Gastroesophageal sphincter (tissue), 4 donors: ENCODE data around the gene TNFRSF1A. TPM values are rescaled to one million over a fixed set of nuclear protein-coding genes. Genes with fewer than 3 reads are reported as not detected.
A peak's percentile ranks its signal among the peaks of the same experiment; 100 is the strongest.

Source experiments
- ATAC-seq: fragments of 150-250 bp; one replicate; pipeline ENCODE4 v1.9.1; 2016; ENCODE audit warnings: mild to moderate bottlenecking, moderate library complexity
- H3K27ac ChIP-seq, 4 donors: fragments of 200-600 bp; sonication (generic) in 3 of 4; 1 replicate in 3 of 4; 2 replicates in 1 of 4; pipeline ENCODE4 v1.5.1; 2016 to 2019
- H3K27me3 ChIP-seq: fragments of 200-600 bp; sonication (generic); one replicate; pipeline ENCODE4 v1.5.1; 2019
- H3K36me3 ChIP-seq, 2 donors: fragments of 200-600 bp; sonication (generic); one replicate each; pipeline ENCODE4 v1.5.1; 2019; ENCODE audit warnings: control low read depth in 1 of 2
- H3K4me1 ChIP-seq, 3 donors: fragments of 200-600 bp; sonication (generic); 1 replicate in 2 of 3; 2 replicates in 1 of 3; pipeline ENCODE4 v1.5.1; 2016 to 2019; ENCODE audit warnings: control low read depth in 2 of 3
- H3K4me3 ChIP-seq, 2 donors: fragments of 200-600 bp; sonication (generic); one replicate each; pipeline ENCODE4 v1.5.1; 2019; ENCODE audit warnings: mild to moderate bottlenecking in 1 of 2, moderate library complexity in 1 of 2
- H3K9me3 ChIP-seq, 3 donors: fragments of 200-600 bp; sonication (generic); one replicate each; pipeline ENCODE4 v1.5.1; 2017 to 2019; ENCODE audit warnings: control low read depth in 2 of 3
- CTCF ChIP-seq, 4 experiments: fragments of 200-600 bp in 2 of 4; fragments of 450-650 bp in 2 of 4; sonication (generic) in 1 of 4; IDR thresholded peaks; one replicate each; pipeline ENCODE4 v1.5.1; 2017 to 2019; ENCODE audit warnings: antibody characterized with exemption in 4 of 4, mild to moderate bottlenecking in 2 of 4, moderate library complexity in 2 of 4
- EP300 ChIP-seq: sonication (generic); formaldehyde crosslinking; IDR thresholded peaks from one replicate; pipeline ENCODE4 v1.6.1; 2017; ENCODE audit warnings: antibody characterized with exemption, mild to moderate bottlenecking
- POLR2A ChIP-seq, 2 donors: fragments of 450-650 bp; IDR thresholded peaks; one replicate each; pipeline ENCODE4 v1.6.1; 2017; ENCODE audit warnings: antibody characterized with exemption in 2 of 2, mild to moderate bottlenecking in 2 of 2, moderate library complexity in 1 of 2
- POLR2AphosphoS5 ChIP-seq: sonication (generic); formaldehyde crosslinking; IDR thresholded peaks from one replicate; pipeline ENCODE4 v1.6.1; 2017; ENCODE audit warnings: antibody characterized with exemption
- WGBS, 2 donors: methylation state at CpG; one replicate each; pipeline ENCODE4 v1.1.5; 2018; ENCODE audit warnings: low coverage in 1 of 2; 5-methylcytosine and 5-hydroxymethylcytosine counted together
- total RNA-seq, 4 donors: library from RNA; depleted of rRNA; stranded (reverse); fragments of >200 nt; gene quantifications; one replicate each; pipeline ENCODE4 v1.1.0, GENCODE V29; 2016

TNFRSF1A gene
- 100 to 1,000 TPM; 150 to 356 (median 227) TPM for total RNA-seq

GRCh38 chr12:6341417-6342139, at the start of gene TNFRSF1A:
TSS of gene TNFRSF1A (minus strand) at chr12:6342076. CDS start at chr12:6341814, 262 bp downstream.
- Histone ChIP-seq H3K9me3 (no peaks in the 10 kb centered on the region), H3K4me3 (peak within 1 kb of the TSS; percentile 80 to 93), H3K4me1 (peaks cover 7 to 81% (median 42%) of the 10 kb centered on the region in 3 donors), H3K27me3 (no peaks in the 10 kb centered on the region), H3K27ac (peak within 1 kb of the TSS; percentile 96 to 98 (median 97)), H3K36me3 (no peaks in the 10 kb centered on the region)
- peak; percentile 87 for ATAC-seq
- TF ChIP-seq POLR2AphosphoS5 (peak; percentile 79), POLR2A (IDR thresholded peaks at IDR 0.05) (peak in 1 of 2 donors; percentile 44), CTCF (IDR thresholded peaks at IDR 0.05) (no peak)
- WGBS, 2 donors = 0% methylated on average over 5 of the region's 21 CpGs; no CpG with 5 or more reads in 1 of the 2 donors

- peaks cover 0 to 56% of the 10 kb centered on the region in 2 donors for H3K36me3 ChIP-seq
- H3K4me3 ChIP-seq = no peak overlapping the region
- H3K4me1 ChIP-seq = peaks cover 0 to 60% (median 13%) of the 10 kb centered on the region in 3 donors
- no peaks in the 10 kb centered on the region for H3K9me3 ChIP-seq
- 50% methylated on average over 1 of the region's 17 CpGs; no CpG with 5 or more reads in 1 of the 2 donors for WGBS, 2 donors
- no peak for TF ChIP-seq EP300
- TF ChIP-seq POLR2A (IDR thresholded peaks at IDR 0.05) = no peak
- TF ChIP-seq CTCF (IDR thresholded peaks at IDR 0.05) = no peak
- TF ChIP-seq POLR2AphosphoS5 = no peak
- no peaks in the 10 kb centered on the region for H3K27me3 ChIP-seq
- H3K27ac ChIP-seq = peak overlapping the region; percentile 14 to 83 (median 76)
- ATAC-seq = no peak
These were observed 49.1 kb upstream of the TNFRSF1A start for GRCh38 chr12:6391013-6391412.

GRCh38 chr12:6390084-6390799, 48.4 kb upstream of the TNFRSF1A start:
- H3K36me3 ChIP-seq = peaks cover 0 to 59% of the 10 kb centered on the region in 2 donors
- H3K27ac ChIP-seq = peak overlapping the region; percentile 14 to 83 (median 76)
- WGBS, 2 donors = 48 to 71% methylated on average over 2 to 8 of the region's 15 CpGs

GRCh38 chr12:6387541-6387940, 45.7 kb upstream of the TNFRSF1A start:
- Histone ChIP-seq H3K36me3 (peaks cover 0 to 59% of the 10 kb centered on the region in 2 donors), H3K9me3 (no peaks in the 10 kb centered on the region), H3K4me3 (no peak overlapping the region), H3K27ac (peak overlapping the region in 3 of 4 donors; percentile 29 to 94 (median 83)), H3K27me3 (no peaks in the 10 kb centered on the region), H3K4me1 (peaks cover 0 to 84% (median 28%) of the 10 kb centered on the region in 3 donors)
- 75 to 81% methylated on average over 4 to 5 of the region's 7 CpGs for WGBS, 2 donors
- no peak for ATAC-seq
- TF ChIP-seq POLR2AphosphoS5 (no peak), EP300 (no peak), CTCF (IDR thresholded peaks at IDR 0.05) (no peak), POLR2A (IDR thresholded peaks at IDR 0.05) (no peak)

More at GRCh38 chr12:6390084-6390799, 48.4 kb upstream of the TNFRSF1A start:
- ATAC-seq = no peak
- TF ChIP-seq POLR2A (IDR thresholded peaks at IDR 0.05) (no peak), CTCF (IDR thresholded peaks at IDR 0.05) (no peak), POLR2AphosphoS5 (no peak), EP300 (no peak)
- no peaks in the 10 kb centered on the region for H3K27me3 ChIP-seq
- no peaks in the 10 kb centered on the region for H3K9me3 ChIP-seq
- no peak overlapping the region for H3K4me3 ChIP-seq
- H3K4me1 ChIP-seq = peaks cover 0 to 67% (median 18%) of the 10 kb centered on the region in 3 donors
